HepG2 (cell line): ENCODE results near the gene RALB. TPM values are rescaled to one million over a fixed set of nuclear protein-coding genes. Genes with fewer than 3 reads are reported as not detected.
A peak's percentile ranks its signal among the peaks of the same experiment; 100 is the strongest.

Source experiments
- ATAC-seq: fragments of 200-7000 bp; cut with Tn5 transposase; 3 replicates; pipeline ENCODE4 v1.9.1; 2020; ENCODE audit warnings: mild to moderate bottlenecking, moderate library complexity
- BruUV-seq: library from RNA; stranded (reverse); fragments of 400-500 nt; replicated peaks from 2 replicates; lab custom pipeline; 2021; lab: Mats Ljungman, UMichigan
- CTCF ChIA-PET: fragments of 300-600 bp; formaldehyde crosslinking; extraction: SDS; loops from one replicate; lab custom pipeline; 2021; ENCODE audit warnings: low total read pairs, inconsistent platforms, low intra/inter-chr PET ratio; lab: Yijun Ruan, JAX
- POLR2A ChIA-PET: fragments of 350-600 bp; sonication (Branson Sonifier 250); formaldehyde crosslinking; loops from one replicate; lab custom pipeline; 2020; ENCODE audit warnings: antibody characterized with exemption, inconsistent platforms; lab: Yijun Ruan, JAX
- DNase-seq: peaks from one replicate; pipeline ENCODE4 v3.0.0-alpha.2; 2015; ENCODE audit warnings: low spot score
- FAIRE-seq: peaks from 3 replicates; lab custom pipeline; 2011; peaks lifted over from hg19 to GRCh38; lab: Jason Lieb, UNC
- H2AFZ ChIP-seq: one replicate; pipeline ENCODE4 v1.6.1; 2011; ENCODE audit warnings: low read length, inconsistent platforms
- H3K27ac ChIP-seq: fragments of 300-600 bp; 3 replicates; pipeline ENCODE4 v1.8.0; 2011; ENCODE audit warnings: mixed run types, mild to moderate bottlenecking, mixed read lengths, low read length, inconsistent platforms; ENCODE audit not compliant: insufficient read depth; ENCODE audit errors: extremely low read length
- H3K27me3 ChIP-seq, 2 experiments: fragments of 200-600 bp in 1 of 2; 2 replicates in 1 of 2; 3 replicates in 1 of 2; pipeline versions ENCODE4 v1.6.0 to v1.8.0; 2011; ENCODE audit warnings: low read length in 2 of 2, mild to moderate bottlenecking in 2 of 2, moderate library complexity in 2 of 2, inconsistent platforms in 1 of 2; ENCODE audit not compliant: insufficient read depth in 2 of 2, control insufficient read depth in 1 of 2
- H3K36me3 ChIP-seq, 2 experiments: fragments of 200-600 bp in 1 of 2; replicated peaks in 1 of 2; 2 replicates in 1 of 2; 3 replicates in 1 of 2; pipeline versions ENCODE4 v1.5.1 to v1.8.0; 2011; ENCODE audit warnings: low read length in 2 of 2, inconsistent platforms in 1 of 2; ENCODE audit not compliant: insufficient read depth in 2 of 2, control insufficient read depth in 1 of 2
- H3K4me1 ChIP-seq: 2 replicates; pipeline ENCODE4 v1.5.1; 2012; ENCODE audit warnings: low read length, inconsistent platforms; ENCODE audit not compliant: insufficient read depth
- H3K4me2 ChIP-seq: 2 replicates; pipeline ENCODE4 v1.6.0; 2011; ENCODE audit warnings: low read depth, low read length, inconsistent platforms
- H3K4me3 ChIP-seq, 3 experiments: fragments of 200-600 bp in 1 of 3; sonication (generic), shearing (Covaris generic) in 1 of 3; replicated peaks in 1 of 3; 2 replicates each; pipeline ENCODE4 v1.5.1; 2011 to 2016; ENCODE audit warnings: low read length in 3 of 3, inconsistent platforms in 2 of 3, low read depth in 2 of 3, mild to moderate bottlenecking in 2 of 3, control low read depth in 1 of 3, mixed read lengths in 1 of 3; ENCODE audit not compliant: insufficient read depth in 1 of 3
- H3K79me2 ChIP-seq: one replicate; pipeline ENCODE4 v1.6.1; 2011; ENCODE audit warnings: low read length, inconsistent platforms; ENCODE audit not compliant: insufficient read depth
- H3K9ac ChIP-seq: 2 replicates; pipeline ENCODE4 v1.6.0; 2011; ENCODE audit warnings: mild to moderate bottlenecking, low read depth, low read length, inconsistent platforms; ENCODE audit not compliant: insufficient read depth
- H3K9me3 ChIP-seq: 2 replicates; pipeline ENCODE4 v1.5.1; 2012; ENCODE audit warnings: mild to moderate bottlenecking, low read length
- H4K20me1 ChIP-seq: 2 replicates; pipeline ENCODE4 v1.6.0; 2011; ENCODE audit warnings: inconsistent platforms, mild to moderate bottlenecking, low read length, moderate library complexity; ENCODE audit not compliant: insufficient read depth
- KLF16 ChIP-seq, 2 experiments: sonication (generic) in 1 of 2; formaldehyde crosslinking in 1 of 2; IDR thresholded peaks; 2 replicates each; pipeline versions ENCODE4 v1.6.1 to v1.8.0; 2016 to 2023; ENCODE audit warnings: missing genetic modification reagents in 2 of 2, missing compliant biosample characterization in 1 of 2
- PATZ1 ChIP-seq: sonication (generic); formaldehyde crosslinking; IDR thresholded peaks from 2 replicates; pipeline ENCODE4 v1.4.0; 2020; ENCODE audit warnings: missing genetic modification reagents
- SIN3A ChIP-seq: IDR thresholded peaks from 2 replicates; pipeline ENCODE4 v1.6.1; 2011; ENCODE audit warnings: low read depth, mild to moderate bottlenecking, control low read depth, low read length, borderline replicate concordance
- TSC22D2 ChIP-seq: sonication (generic); formaldehyde crosslinking; IDR thresholded peaks from 2 replicates; pipeline ENCODE4 v1.5.1; 2020; ENCODE audit warnings: missing genetic modification reagents, mild to moderate bottlenecking, borderline replicate concordance
- ZNF280D ChIP-seq: sonication (generic); formaldehyde crosslinking; IDR thresholded peaks from 2 replicates; pipeline ENCODE4 v1.5.1; 2020; ENCODE audit warnings: mild to moderate bottlenecking, missing genetic modification reagents
- ZNF879 ChIP-seq: sonication (generic); formaldehyde crosslinking; IDR thresholded peaks from 2 replicates; pipeline ENCODE4 v1.8.1; 2023; ENCODE audit warnings: missing genetic modification reagents
- WGBS: methylation state at CpG from one replicate; pipeline ENCODE4 v1.1.6; 2017; ENCODE audit warnings: low lambda C conversion rate; 5-methylcytosine and 5-hydroxymethylcytosine counted together
- in situ Hi-C: cut with HindIII; loops from 2 replicates; pipeline ENCODE4 v1.10.0; 2017; ENCODE audit warnings: low pct_unique_long_range_greater_than_20kb; ENCODE audit not compliant: extremely low pct_ligation_motif_present
- intact Hi-C: fragments of 100-400 bp; cut with micrococcal nuclease; formaldehyde crosslinking; loops from one replicate; pipeline ENCODE4 v1.10.0; 2022; ENCODE audit not compliant: unreplicated experiment
- polyA plus RNA-seq, 8 experiments: library from polyadenylated mRNA; depleted of rRNA in 3 of 8; stranded (reverse) in 7 of 8; unstranded in 1 of 8; fragments of >200 nt; fragmentation: Illumina TruSeq in 4 of 8; extraction: Trizol in 4 of 8; gene quantifications; 2 replicates each; pipeline versions ENCODE4 v1.2.1 to v1.2.3, GENCODE V29; 2011 to 2016; ENCODE audit warnings: low read depth in 4 of 8, missing spikeins in 1 of 8, mixed read lengths in 1 of 8; ENCODE audit not compliant: insufficient read depth in 1 of 8
- total RNA-seq, 5 experiments: library from RNA; depleted of rRNA; stranded (reverse); fragments of >200 nt; fragmentation: Illumina TruSeq; extraction: Trizol; gene quantifications; 2 replicates each; pipeline ENCODE4 v1.2.3, GENCODE V29; 2016; ENCODE audit warnings: low read depth in 1 of 5
- TF ChIP-seq, protein P1 (sequence below): sonication (generic); formaldehyde crosslinking; IDR thresholded peaks from 2 replicates; pipeline ENCODE4 v1.9.0; 2021; ENCODE audit warnings: missing genetic modification reagents, mild to moderate bottlenecking, borderline replicate concordance
- TF ChIP-seq, protein P2 (sequence below): sonication (generic); formaldehyde crosslinking; IDR thresholded peaks from 2 replicates; pipeline ENCODE4 v1.8.0; 2022; ENCODE audit warnings: missing genetic modification reagents, mild to moderate bottlenecking, borderline replicate concordance

The RALB gene
- total and polyA plus RNA-seq, 2 of the 13 experiments (the other 11 are each of a cell fraction or from before 2014, with no cell fraction given) = 37.8 to 43.2 TPM

DNA sequence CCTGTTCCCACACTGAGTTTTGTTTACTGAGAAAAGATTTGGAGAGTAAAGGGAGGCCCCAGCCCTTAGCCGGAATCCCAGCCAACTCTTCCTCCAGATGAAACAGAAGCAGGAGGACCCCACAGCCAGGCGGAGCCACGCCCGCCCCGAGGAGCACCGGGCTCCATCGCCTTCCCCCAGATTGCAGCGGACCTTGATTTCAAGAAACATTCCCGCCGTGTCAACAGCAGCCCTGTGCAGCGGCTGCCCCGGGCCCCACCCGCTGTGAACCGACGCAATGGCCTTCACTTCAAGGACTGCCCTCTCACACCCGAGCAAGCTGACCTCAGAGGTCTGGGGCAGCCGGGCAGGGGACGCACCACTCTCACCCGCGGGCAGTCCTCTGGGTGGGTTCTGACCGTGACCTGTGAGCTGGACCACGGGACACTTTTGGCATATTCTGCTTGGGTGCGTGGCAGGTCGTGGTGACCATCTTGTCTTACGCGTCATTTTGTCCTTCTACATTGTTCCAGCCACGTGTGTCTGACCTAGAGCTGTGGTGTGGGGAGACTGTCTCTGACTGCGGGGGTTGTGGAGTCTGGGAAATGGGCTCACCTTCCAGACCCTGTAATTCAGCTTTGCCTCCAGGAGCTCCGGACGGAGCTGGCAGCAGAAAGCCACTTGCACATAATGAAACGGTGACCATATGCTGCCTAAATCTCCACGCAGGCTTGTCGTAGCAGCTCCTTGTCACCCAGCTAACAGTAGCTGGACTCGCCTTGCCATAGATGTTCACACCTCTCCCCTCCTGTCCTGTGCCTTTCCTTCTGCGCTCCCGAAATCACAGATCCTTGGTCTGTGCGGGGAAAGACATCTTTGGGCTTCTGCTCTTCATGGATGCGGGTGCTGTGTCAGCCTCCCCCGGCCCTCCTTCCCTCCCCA lies 61.3 kb downstream of the RALB start (continued):
- TF ChIP-seq PATZ1 = peak; percentile 93

DNA sequence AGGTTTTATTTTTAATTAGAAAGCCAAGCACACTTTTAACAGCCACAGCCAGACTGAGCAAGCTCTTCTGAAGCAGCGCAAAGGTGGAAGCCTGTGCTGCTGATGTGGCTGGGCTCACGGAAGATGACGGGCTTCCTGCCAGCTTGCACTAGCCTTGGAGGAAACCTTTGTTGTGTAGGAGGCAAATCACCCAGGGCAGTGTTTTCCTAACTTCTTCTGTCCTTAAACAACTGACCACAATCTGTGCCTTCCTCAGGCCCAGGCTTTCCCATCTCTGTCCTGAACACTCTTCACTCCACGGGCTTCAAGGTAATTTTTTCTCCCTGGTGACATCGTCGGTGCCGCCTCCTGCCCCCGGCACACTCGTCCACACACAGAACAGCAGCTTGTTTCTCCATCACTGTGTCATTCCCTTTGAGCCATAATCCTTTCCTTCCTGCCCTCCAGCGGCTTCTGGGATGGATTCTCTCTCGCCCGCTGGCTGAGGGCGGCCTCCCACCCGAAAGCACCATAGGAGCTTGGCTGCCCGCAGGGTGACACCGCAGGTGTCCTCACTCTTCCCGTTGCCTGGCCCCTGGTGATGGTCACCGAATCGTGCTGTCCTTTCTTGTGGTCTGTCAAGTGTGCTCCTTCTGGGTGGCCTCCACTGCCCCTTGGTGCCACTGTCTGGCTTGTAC lies 62.2 kb downstream of the RALB start:
- FAIRE-seq (no peak), ATAC-seq (no peak), DNase-seq (no peak)
- no peaks in the 10 kb centered on the region for H3K9me3 ChIP-seq
- no peaks in the 10 kb centered on the region for H4K20me1 ChIP-seq
- intact Hi-C loops (loop anchor here (5.0 to 10.0 kb wide), 2 partner anchors 203 to 360 kb away; no protein-coding TSS in a partner anchor), in situ Hi-C loops (loop anchor here (10.0 kb wide), 1 partner anchor 110 kb away; no protein-coding TSS in a partner anchor)
- no peak overlapping the region for H2AFZ ChIP-seq
- peaks cover 20% of the 10 kb centered on the region for H3K4me1 ChIP-seq
- H3K36me3 ChIP-seq = no peaks in the 10 kb centered on the region
- no peak overlapping the region for H3K4me2 ChIP-seq
- H3K27ac ChIP-seq = no peak overlapping the region
- CTCF ChIA-PET = no interaction called here
- H3K4me3 ChIP-seq = no peak overlapping the region
- no peaks in the 10 kb centered on the region for H3K79me2 ChIP-seq
- BruUV-seq = no TSS peak
- H3K9ac ChIP-seq = no peak overlapping the region
- peaks cover 34 to 64% of the 10 kb centered on the region in 2 experiments; a peak in 4 of 5 replicates for H3K27me3 ChIP-seq
- POLR2A ChIA-PET = no interaction called here
- WGBS = 61% methylated on average over 19 of the region's 19 CpGs
- TF ChIP-seq, protein P1, sequence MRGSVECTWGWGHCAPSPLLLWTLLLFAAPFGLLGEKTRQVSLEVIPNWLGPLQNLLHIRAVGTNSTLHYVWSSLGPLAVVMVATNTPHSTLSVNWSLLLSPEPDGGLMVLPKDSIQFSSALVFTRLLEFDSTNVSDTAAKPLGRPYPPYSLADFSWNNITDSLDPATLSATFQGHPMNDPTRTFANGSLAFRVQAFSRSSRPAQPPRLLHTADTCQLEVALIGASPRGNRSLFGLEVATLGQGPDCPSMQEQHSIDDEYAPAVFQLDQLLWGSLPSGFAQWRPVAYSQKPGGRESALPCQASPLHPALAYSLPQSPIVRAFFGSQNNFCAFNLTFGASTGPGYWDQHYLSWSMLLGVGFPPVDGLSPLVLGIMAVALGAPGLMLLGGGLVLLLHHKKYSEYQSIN (CRISPR knock-in tag) = no peak
- no peak for TF ChIP-seq KLF16 (CRISPR knock-in tag; IDR thresholded peaks at IDR 0.05)
- TF ChIP-seq SIN3A = no peak
- no peak for TF ChIP-seq ZNF280D (CRISPR knock-in tag)
- TF ChIP-seq TSC22D2 (CRISPR knock-in tag) = no peak
- no peak for TF ChIP-seq ZNF879 (CRISPR knock-in tag)
- TF ChIP-seq, protein P2, sequence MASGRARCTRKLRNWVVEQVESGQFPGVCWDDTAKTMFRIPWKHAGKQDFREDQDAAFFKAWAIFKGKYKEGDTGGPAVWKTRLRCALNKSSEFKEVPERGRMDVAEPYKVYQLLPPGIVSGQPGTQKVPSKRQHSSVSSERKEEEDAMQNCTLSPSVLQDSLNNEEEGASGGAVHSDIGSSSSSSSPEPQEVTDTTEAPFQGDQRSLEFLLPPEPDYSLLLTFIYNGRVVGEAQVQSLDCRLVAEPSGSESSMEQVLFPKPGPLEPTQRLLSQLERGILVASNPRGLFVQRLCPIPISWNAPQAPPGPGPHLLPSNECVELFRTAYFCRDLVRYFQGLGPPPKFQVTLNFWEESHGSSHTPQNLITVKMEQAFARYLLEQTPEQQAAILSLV (CRISPR knock-in tag) = no peak
